ENCODE data around the gene PCDHB2.

GRCh38 chr5:141050622-141051520 is 43.5 kb upstream of the PCDHB2 start, which contains the start of gene PCDHB1:
- no peak for TF ChIP-seq CREB5 (CRISPR knock-in tag; IDR thresholded peaks at IDR 0.05; ENCODE audit: low read depth)
- no peak for TF ChIP-seq GLIS3 (CRISPR knock-in tag; IDR thresholded peaks at IDR 0.05)
- TF ChIP-seq, protein P1, sequence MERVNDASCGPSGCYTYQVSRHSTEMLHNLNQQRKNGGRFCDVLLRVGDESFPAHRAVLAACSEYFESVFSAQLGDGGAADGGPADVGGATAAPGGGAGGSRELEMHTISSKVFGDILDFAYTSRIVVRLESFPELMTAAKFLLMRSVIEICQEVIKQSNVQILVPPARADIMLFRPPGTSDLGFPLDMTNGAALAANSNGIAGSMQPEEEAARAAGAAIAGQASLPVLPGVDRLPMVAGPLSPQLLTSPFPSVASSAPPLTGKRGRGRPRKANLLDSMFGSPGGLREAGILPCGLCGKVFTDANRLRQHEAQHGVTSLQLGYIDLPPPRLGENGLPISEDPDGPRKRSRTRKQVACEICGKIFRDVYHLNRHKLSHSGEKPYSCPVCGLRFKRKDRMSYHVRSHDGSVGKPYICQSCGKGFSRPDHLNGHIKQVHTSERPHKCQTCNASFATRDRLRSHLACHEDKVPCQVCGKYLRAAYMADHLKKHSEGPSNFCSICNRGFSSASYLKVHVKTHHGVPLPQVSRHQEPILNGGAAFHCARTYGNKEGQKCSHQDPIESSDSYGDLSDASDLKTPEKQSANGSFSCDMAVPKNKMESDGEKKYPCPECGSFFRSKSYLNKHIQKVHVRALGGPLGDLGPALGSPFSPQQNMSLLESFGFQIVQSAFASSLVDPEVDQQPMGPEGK (CRISPR knock-in tag; IDR thresholded peaks at IDR 0.05; ENCODE audit: borderline replicate concordance): no peak
- TF ChIP-seq ZFP30 (CRISPR knock-in tag; IDR thresholded peaks at IDR 0.05): no peak
- TF ChIP-seq ZC3H10 (CRISPR knock-in tag; IDR thresholded peaks at IDR 0.05): no peak
- TF ChIP-seq PPARA (CRISPR knock-in tag; IDR thresholded peaks at IDR 0.05; ENCODE audit: borderline replicate concordance): no peak
- no peak for TF ChIP-seq ZNF70 (CRISPR knock-in tag; IDR thresholded peaks at IDR 0.05)
- no peak for TF ChIP-seq ISL1 (CRISPR knock-in tag; IDR thresholded peaks at IDR 0.05)
- no peak for TF ChIP-seq ARNTL (CRISPR knock-in tag; IDR thresholded peaks at IDR 0.05; ENCODE audit: borderline replicate concordance, low read depth)
- TF ChIP-seq, protein P2, sequence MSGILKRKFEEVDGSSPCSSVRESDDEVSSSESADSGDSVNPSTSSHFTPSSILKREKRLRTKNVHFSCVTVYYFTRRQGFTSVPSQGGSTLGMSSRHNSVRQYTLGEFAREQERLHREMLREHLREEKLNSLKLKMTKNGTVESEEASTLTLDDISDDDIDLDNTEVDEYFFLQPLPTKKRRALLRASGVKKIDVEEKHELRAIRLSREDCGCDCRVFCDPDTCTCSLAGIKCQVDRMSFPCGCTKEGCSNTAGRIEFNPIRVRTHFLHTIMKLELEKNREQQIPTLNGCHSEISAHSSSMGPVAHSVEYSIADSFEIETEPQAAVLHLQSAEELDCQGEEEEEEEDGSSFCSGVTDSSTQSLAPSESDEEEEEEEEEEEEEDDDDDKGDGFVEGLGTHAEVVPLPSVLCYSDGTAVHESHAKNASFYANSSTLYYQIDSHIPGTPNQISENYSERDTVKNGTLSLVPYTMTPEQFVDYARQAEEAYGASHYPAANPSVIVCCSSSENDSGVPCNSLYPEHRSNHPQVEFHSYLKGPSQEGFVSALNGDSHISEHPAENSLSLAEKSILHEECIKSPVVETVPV (CRISPR knock-in tag; IDR thresholded peaks at IDR 0.05): no peak
